Erythroblast (primary cell): ENCODE results near the gene TFG.

ENCODE experiments used
- GATA1 ChIP-seq: IDR thresholded peaks from 2 replicates; pipeline ENCODE4 v1.6.1; 2011; ENCODE audit warnings: low read depth, mild to moderate bottlenecking, control low read depth, low read length, moderate library complexity
- POLR2A ChIP-seq: IDR thresholded peaks from 2 replicates; pipeline ENCODE4 v1.6.1; 2011; ENCODE audit warnings: mild to moderate bottlenecking, low read length

- TF ChIP-seq POLR2A = no peak
- no peak for TF ChIP-seq GATA1
Observed at GRCh38 chr3:100695696-100696095, 13.6 kb upstream of the TFG start.
